Type B pancreatic cell (in vitro differentiated cells): ENCODE measurements around the gene BABAM2. TPM values are rescaled to one million over a fixed set of nuclear protein-coding genes. Genes with fewer than 3 reads are reported as not detected.

Source experiments
- DNase-seq: peaks from one replicate; pipeline ENCODE4 v3.0.0; 2021; ENCODE audit warnings: mixed read lengths; ENCODE audit not compliant: unreplicated experiment; ENCODE audit errors: extremely low spot score
- H3K27ac Mint-ChIP-seq: 2 replicates; pipeline ENCODE4 v1.8.0; 2021; ENCODE audit warnings: mild to moderate bottlenecking, mixed read lengths
- H3K27me3 Mint-ChIP-seq: 2 replicates; pipeline ENCODE4 v1.8.0; 2021; ENCODE audit warnings: mixed read lengths
- H3K36me3 Mint-ChIP-seq: 2 replicates; pipeline ENCODE4 v1.8.0; 2021; ENCODE audit warnings: mixed read lengths
- H3K4me1 Mint-ChIP-seq: one replicate; pipeline ENCODE4 v1.8.0; 2021; ENCODE audit warnings: mixed read lengths; ENCODE audit not compliant: unreplicated experiment
- H3K4me3 Mint-ChIP-seq: 2 replicates; pipeline ENCODE4 v1.8.0; 2021; ENCODE audit warnings: mild to moderate bottlenecking, mixed read lengths
- H3K9me3 Mint-ChIP-seq: 2 replicates; pipeline ENCODE4 v1.8.0; 2021; ENCODE audit warnings: mixed read lengths
- CTCF ChIP-seq: fragments of 200-600 bp; sonication (generic); conservative IDR thresholded peaks from 2 replicates; pipeline ENCODE4 v1.5.0; 2021; ENCODE audit warnings: antibody characterized with exemption, mild to moderate bottlenecking
- total RNA-seq: library from RNA; stranded (reverse); gene quantifications from 2 replicates; pipeline ENCODE4 v1.2.1, GENCODE V29; 2021; ENCODE audit warnings: low replicate concordance

Gene BABAM2
- total RNA-seq, 1 donor from 2014 or later: 30.4 TPM

- TF ChIP-seq CTCF: no peak
- Mint-ChIP-seq H3K4me3 (peak overlapping the region; percentile 100), H3K27me3 (peaks cover 3% of the 10 kb centered on the region), H3K9me3 (no peaks in the 10 kb centered on the region), H3K36me3 (peaks cover 9% of the 10 kb centered on the region), H3K4me1 (peaks cover 26% of the 10 kb centered on the region), H3K27ac (peak overlapping the region; percentile 99)
- no peak for DNase-seq
Measured at GRCh38 chr2:27891673-27892105, 1.2 kb downstream of the BABAM2 start.

- Mint-ChIP-seq H3K4me1 (peaks cover 26% of the 10 kb centered on the region), H3K9me3 (no peaks in the 10 kb centered on the region), H3K27ac (no peak overlapping the region), H3K36me3 (peaks cover 20% of the 10 kb centered on the region), H3K4me3 (no peak overlapping the region), H3K27me3 (peaks cover 3% of the 10 kb centered on the region)
- TF ChIP-seq CTCF: no peak
- DNase-seq: no peak
Measured at GRCh38 chr2:27893006-27893405, 2.5 kb downstream of the BABAM2 start.

- no peak overlapping the region for H3K4me3 Mint-ChIP-seq
- peaks cover 34% of the 10 kb centered on the region for H3K36me3 Mint-ChIP-seq
- TF ChIP-seq CTCF: no peak
- H3K27ac Mint-ChIP-seq: no peak overlapping the region
- H3K4me1 Mint-ChIP-seq: peaks cover 5% of the 10 kb centered on the region
- no peak for DNase-seq
- H3K9me3 Mint-ChIP-seq: no peaks in the 10 kb centered on the region
- no peaks in the 10 kb centered on the region for H3K27me3 Mint-ChIP-seq
Measured at GRCh38 chr2:27897717-27898116, 7.2 kb downstream of the BABAM2 start.

GRCh38 chr2:27901234-27901633 is 10.7 kb downstream of the BABAM2 start:
- no peak overlapping the region for H3K27ac Mint-ChIP-seq
- no peaks in the 10 kb centered on the region for H3K4me1 Mint-ChIP-seq
- TF ChIP-seq CTCF: no peak
- peaks cover 30% of the 10 kb centered on the region for H3K36me3 Mint-ChIP-seq
- no peaks in the 10 kb centered on the region for H3K27me3 Mint-ChIP-seq
- no peak for DNase-seq
- H3K9me3 Mint-ChIP-seq: peaks cover 4% of the 10 kb centered on the region
- H3K4me3 Mint-ChIP-seq: no peak overlapping the region

- H3K9me3 Mint-ChIP-seq: peaks cover 4% of the 10 kb centered on the region
- TF ChIP-seq CTCF: no peak
- H3K27me3 Mint-ChIP-seq: no peaks in the 10 kb centered on the region
- peaks cover 26% of the 10 kb centered on the region for H3K36me3 Mint-ChIP-seq
- DNase-seq: no peak
- no peaks in the 10 kb centered on the region for H3K4me1 Mint-ChIP-seq
- H3K27ac Mint-ChIP-seq: no peak overlapping the region
- H3K4me3 Mint-ChIP-seq: no peak overlapping the region
Measured at GRCh38 chr2:27902098-27902497, 11.6 kb downstream of the BABAM2 start.

GRCh38 chr2:27903018-27903417 is 12.5 kb downstream of the BABAM2 start:
- Mint-ChIP-seq H3K4me3 (no peak overlapping the region), H3K9me3 (peaks cover 4% of the 10 kb centered on the region), H3K27ac (no peak overlapping the region), H3K4me1 (no peaks in the 10 kb centered on the region), H3K36me3 (peaks cover 22% of the 10 kb centered on the region), H3K27me3 (no peaks in the 10 kb centered on the region)
- DNase-seq: no peak
- TF ChIP-seq CTCF: no peak
